OCI-LY7 (cell line): ENCODE results near the gene FAP. TPM values are rescaled to one million over a fixed set of nuclear protein-coding genes. Genes with fewer than 3 reads are reported as not detected.

Source experiments
- BruUV-seq: library from RNA; stranded (reverse); fragments of 400-500 nt; replicated peaks from 2 replicates; lab custom pipeline; 2021; lab: Mats Ljungman, UMichigan
- CTCF ChIA-PET: fragments of 300-600 bp; sonication (Branson Sonifier 250); formaldehyde crosslinking; loops from one replicate; lab custom pipeline; 2022; ENCODE audit warnings: antibody characterized with exemption; ENCODE audit not compliant: unreplicated experiment; lab: Charles Lee
- POLR2A ChIA-PET: fragments of 300-600 bp; sonication (Branson Sonifier 250); formaldehyde crosslinking; loops from one replicate; lab custom pipeline; 2022; ENCODE audit warnings: antibody characterized with exemption; lab: Charles Lee
- DNase-seq: peaks from one replicate; pipeline ENCODE4 v3.0.0-alpha.2; 2015; ENCODE audit warnings: low spot score
- H2AFZ ChIP-seq: fragments of 200-600 bp; sonication (generic), shearing (Covaris generic); 2 replicates; pipeline ENCODE4 v1.6.1; 2014; ENCODE audit warnings: mild to moderate bottlenecking, antibody characterized with exemption, low read length, moderate library complexity
- H3K27ac ChIP-seq: fragments of 200-600 bp; sonication (generic); 2 replicates; pipeline ENCODE4 v1.5.1; 2014; ENCODE audit warnings: mixed run types, low read depth, mild to moderate bottlenecking, moderate library complexity, low read length, inconsistent platforms; ENCODE audit not compliant: poor library complexity, severe bottlenecking
- H3K36me3 ChIP-seq: fragments of 200-600 bp; sonication (generic); 2 replicates; pipeline ENCODE4 v1.6.1; 2014; ENCODE audit warnings: mild to moderate bottlenecking, antibody characterized with exemption, low read length, moderate library complexity, mixed read lengths; ENCODE audit not compliant: insufficient read depth
- H3K4me1 ChIP-seq: fragments of 200-600 bp; sonication (generic); 2 replicates; pipeline ENCODE4 v1.5.1; 2014; ENCODE audit warnings: mild to moderate bottlenecking, low read length; ENCODE audit not compliant: insufficient read depth, poor library complexity, severe bottlenecking
- H3K4me2 ChIP-seq: fragments of 200-600 bp; sonication (generic); 2 replicates; pipeline ENCODE4 v1.6.1; 2014; ENCODE audit warnings: mild to moderate bottlenecking, low read length
- H3K4me3 ChIP-seq: fragments of 200-600 bp; sonication (generic); 2 replicates; pipeline ENCODE4 v1.5.1; 2014; ENCODE audit warnings: mild to moderate bottlenecking, low read depth, low read length; ENCODE audit not compliant: poor library complexity, severe bottlenecking
- H3K79me2 ChIP-seq: fragments of 200-600 bp; sonication (generic); 2 replicates; pipeline ENCODE4 v1.6.1; 2016; ENCODE audit warnings: low read depth, mild to moderate bottlenecking, low read length, moderate library complexity, mixed read lengths; ENCODE audit not compliant: insufficient read depth
- H3K9me2 ChIP-seq: fragments of 200-600 bp; sonication (generic); 2 replicates; pipeline ENCODE4 v1.6.1; 2016; ENCODE audit warnings: mild to moderate bottlenecking, low read length, mixed read lengths; ENCODE audit not compliant: insufficient read depth
- H3K9me3 ChIP-seq: fragments of 200-600 bp; sonication (generic); 2 replicates; pipeline ENCODE4 v1.6.1; 2014; ENCODE audit warnings: mild to moderate bottlenecking, mixed run types, low read length, mixed read lengths
- H4K20me1 ChIP-seq: fragments of 200-600 bp; sonication (generic); 2 replicates; pipeline ENCODE4 v1.6.1; 2014; ENCODE audit warnings: mild to moderate bottlenecking, antibody characterized with exemption, low read length, moderate library complexity, mixed read lengths; ENCODE audit not compliant: insufficient read depth
- EZH2phosphoT487 ChIP-seq: fragments of 200-600 bp; sonication (generic); IDR thresholded peaks from 2 replicates; pipeline ENCODE4 v1.6.1; 2018; ENCODE audit warnings: low read depth, borderline replicate concordance, mild to moderate bottlenecking, mixed run types, antibody characterized with exemption, low read length, moderate library complexity, mixed read lengths
- intact Hi-C: fragments of 100-400 bp; cut with micrococcal nuclease; formaldehyde crosslinking; loops from one replicate; pipeline ENCODE4 v1.10.0; 2022; ENCODE audit not compliant: unreplicated experiment
- total RNA-seq, 2 experiments: library from RNA; depleted of rRNA in 1 of 2; stranded (reverse); fragments of >200 nt in 1 of 2; shearing (Covaris generic) in 1 of 2; gene quantifications; 2 replicates each; pipeline ENCODE4 v1.2.3, GENCODE V29; 2014 to 2022
- TF ChIP-seq, protein P1 (sequence below): fragments of 200-600 bp; sonication (generic); conservative IDR thresholded peaks from 2 replicates; pipeline ENCODE4 v1.5.1; 2014; ENCODE audit warnings: mild to moderate bottlenecking, antibody characterized with exemption, low read length, moderate library complexity, mixed read lengths

FAP gene
- total RNA-seq, 2 experiments from 2014 or later: not detected

DNA sequence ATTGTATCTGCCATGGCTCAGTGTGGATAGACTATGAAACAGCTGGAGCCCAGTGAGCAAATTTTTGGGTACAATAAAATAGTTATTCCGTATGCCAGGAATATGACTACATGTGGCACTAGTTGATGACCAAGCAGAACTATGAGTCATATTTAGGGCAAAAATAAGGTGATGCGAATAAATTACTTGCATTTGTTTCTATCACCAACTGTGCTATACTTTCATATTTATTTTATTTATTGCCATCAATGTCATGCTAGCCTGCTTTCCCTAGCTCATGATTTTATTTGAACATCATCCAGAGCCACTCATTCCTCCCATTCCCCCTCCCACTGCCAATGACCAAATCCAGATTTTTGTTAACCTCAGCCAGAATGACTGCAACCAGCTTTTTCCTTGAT, 13.3 kb upstream of the FAP start:
- TF ChIP-seq, protein P1, sequence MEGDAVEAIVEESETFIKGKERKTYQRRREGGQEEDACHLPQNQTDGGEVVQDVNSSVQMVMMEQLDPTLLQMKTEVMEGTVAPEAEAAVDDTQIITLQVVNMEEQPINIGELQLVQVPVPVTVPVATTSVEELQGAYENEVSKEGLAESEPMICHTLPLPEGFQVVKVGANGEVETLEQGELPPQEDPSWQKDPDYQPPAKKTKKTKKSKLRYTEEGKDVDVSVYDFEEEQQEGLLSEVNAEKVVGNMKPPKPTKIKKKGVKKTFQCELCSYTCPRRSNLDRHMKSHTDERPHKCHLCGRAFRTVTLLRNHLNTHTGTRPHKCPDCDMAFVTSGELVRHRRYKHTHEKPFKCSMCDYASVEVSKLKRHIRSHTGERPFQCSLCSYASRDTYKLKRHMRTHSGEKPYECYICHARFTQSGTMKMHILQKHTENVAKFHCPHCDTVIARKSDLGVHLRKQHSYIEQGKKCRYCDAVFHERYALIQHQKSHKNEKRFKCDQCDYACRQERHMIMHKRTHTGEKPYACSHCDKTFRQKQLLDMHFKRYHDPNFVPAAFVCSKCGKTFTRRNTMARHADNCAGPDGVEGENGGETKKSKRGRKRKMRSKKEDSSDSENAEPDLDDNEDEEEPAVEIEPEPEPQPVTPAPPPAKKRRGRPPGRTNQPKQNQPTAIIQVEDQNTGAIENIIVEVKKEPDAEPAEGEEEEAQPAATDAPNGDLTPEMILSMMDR: no peak
- no peak for TF ChIP-seq EZH2phosphoT487
- Histone ChIP-seq H3K4me1 (no peaks in the 10 kb centered on the region), H3K27ac (no peak overlapping the region), H3K79me2 (no peaks in the 10 kb centered on the region), H3K9me3 (no peaks in the 10 kb centered on the region), H3K4me3 (no peak overlapping the region), H4K20me1 (no peaks in the 10 kb centered on the region), H3K4me2 (no peak overlapping the region), H3K9me2 (no peaks in the 10 kb centered on the region), H3K36me3 (no peaks in the 10 kb centered on the region), H2AFZ (no peak overlapping the region)
- ChIA-PET POLR2A (interaction anchor here (0.9 kb wide), 1 partner anchor 9 kb away, joined by 3 read pairs; no protein-coding TSS in a partner anchor), CTCF (no interaction called here)
- intact Hi-C loops: no loop called here
- DNase-seq: no peak
- BruUV-seq: no TSS peak

DNA sequence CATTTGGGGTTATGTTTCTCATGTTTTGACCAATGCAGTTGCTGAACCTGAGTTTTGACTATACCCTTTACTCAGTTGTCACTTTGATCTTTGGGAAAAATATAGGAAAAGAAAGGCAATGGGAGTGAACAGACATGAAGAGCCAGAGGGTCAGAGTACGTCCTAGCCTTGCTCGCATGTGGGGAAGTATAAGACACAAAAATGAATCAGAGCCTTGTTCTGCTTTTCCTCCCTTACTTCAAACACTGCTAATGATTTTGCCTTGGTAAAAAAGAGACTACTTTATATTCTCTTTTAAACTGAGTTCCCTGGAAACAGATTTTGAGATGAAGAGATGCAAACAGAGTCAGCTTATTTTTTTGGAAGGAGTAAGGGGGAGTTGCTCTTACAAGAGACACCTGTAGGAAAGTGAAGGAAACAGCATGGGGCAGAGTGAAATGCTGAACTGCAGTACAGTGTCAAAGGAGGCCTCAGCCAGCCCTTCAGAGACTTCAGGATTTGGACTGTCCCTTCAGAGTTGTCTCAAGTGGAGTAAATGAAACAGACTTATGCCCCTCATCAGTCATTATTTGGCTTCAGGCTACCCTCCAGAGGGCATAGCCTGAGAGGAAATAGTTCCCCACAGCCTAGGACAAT, 11.1 kb upstream of the FAP start:
- Histone ChIP-seq H4K20me1 (no peaks in the 10 kb centered on the region), H2AFZ (no peak overlapping the region), H3K27ac (no peak overlapping the region), H3K79me2 (no peaks in the 10 kb centered on the region), H3K4me3 (no peak overlapping the region), H3K4me1 (no peaks in the 10 kb centered on the region), H3K4me2 (no peak overlapping the region), H3K36me3 (no peaks in the 10 kb centered on the region), H3K9me3 (no peaks in the 10 kb centered on the region), H3K9me2 (no peaks in the 10 kb centered on the region)
- no peak for DNase-seq
- CTCF ChIA-PET: no interaction called here
- POLR2A ChIA-PET: no interaction called here
- no TSS peak for BruUV-seq
- TF ChIP-seq EZH2phosphoT487: no peak
- TF ChIP-seq, protein P1: no peak
- intact Hi-C loops: no loop called here

DNA sequence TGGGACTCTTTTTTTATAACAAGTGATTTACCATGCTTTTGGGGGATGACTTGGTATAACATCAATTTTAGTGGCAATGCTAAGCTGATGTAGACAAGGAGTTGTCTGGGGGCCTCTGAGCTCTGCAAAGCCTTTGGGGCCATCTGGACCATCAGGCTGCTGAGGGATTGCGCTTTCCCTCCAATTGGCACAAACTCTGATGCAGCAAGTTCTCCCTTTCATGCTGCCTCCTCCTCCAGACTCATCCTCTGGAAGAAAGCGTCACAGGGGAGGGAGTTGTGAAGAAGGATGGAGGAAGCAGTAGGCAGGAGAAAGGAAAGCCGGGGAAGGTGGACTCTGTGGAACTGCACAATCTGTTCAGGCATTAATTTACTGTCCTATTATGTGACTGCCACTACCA, 10.2 kb upstream of the FAP start:
- Histone ChIP-seq H4K20me1 (no peaks in the 10 kb centered on the region), H3K27ac (no peak overlapping the region), H3K9me2 (no peaks in the 10 kb centered on the region), H3K4me3 (no peak overlapping the region), H3K4me2 (no peak overlapping the region), H2AFZ (no peak overlapping the region), H3K9me3 (no peaks in the 10 kb centered on the region), H3K4me1 (no peaks in the 10 kb centered on the region), H3K36me3 (no peaks in the 10 kb centered on the region), H3K79me2 (no peaks in the 10 kb centered on the region)
- CTCF ChIA-PET: no interaction called here
- DNase-seq: no peak
- POLR2A ChIA-PET: interaction anchor here (1.6 kb wide), 1 partner anchor 11 kb away, joined by 3 read pairs; no protein-coding TSS in a partner anchor
- intact Hi-C loops: no loop called here
- TF ChIP-seq, protein P1: no peak
- no peak for TF ChIP-seq EZH2phosphoT487
- no TSS peak for BruUV-seq
